ENCODE data around the gene SUN2. TPM values are rescaled to one million over a fixed set of nuclear protein-coding genes. Genes with fewer than 3 reads are reported as not detected.
"Not testable (repeated sequence)": the region's sequence is repeated elsewhere in the genome, so short reads cannot be mapped to it uniquely, and the experiment has no call there.

The SUN2 gene, protein sequence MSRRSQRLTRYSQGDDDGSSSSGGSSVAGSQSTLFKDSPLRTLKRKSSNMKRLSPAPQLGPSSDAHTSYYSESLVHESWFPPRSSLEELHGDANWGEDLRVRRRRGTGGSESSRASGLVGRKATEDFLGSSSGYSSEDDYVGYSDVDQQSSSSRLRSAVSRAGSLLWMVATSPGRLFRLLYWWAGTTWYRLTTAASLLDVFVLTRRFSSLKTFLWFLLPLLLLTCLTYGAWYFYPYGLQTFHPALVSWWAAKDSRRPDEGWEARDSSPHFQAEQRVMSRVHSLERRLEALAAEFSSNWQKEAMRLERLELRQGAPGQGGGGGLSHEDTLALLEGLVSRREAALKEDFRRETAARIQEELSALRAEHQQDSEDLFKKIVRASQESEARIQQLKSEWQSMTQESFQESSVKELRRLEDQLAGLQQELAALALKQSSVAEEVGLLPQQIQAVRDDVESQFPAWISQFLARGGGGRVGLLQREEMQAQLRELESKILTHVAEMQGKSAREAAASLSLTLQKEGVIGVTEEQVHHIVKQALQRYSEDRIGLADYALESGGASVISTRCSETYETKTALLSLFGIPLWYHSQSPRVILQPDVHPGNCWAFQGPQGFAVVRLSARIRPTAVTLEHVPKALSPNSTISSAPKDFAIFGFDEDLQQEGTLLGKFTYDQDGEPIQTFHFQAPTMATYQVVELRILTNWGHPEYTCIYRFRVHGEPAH
- total RNA-seq = 186 TPM

DNA sequence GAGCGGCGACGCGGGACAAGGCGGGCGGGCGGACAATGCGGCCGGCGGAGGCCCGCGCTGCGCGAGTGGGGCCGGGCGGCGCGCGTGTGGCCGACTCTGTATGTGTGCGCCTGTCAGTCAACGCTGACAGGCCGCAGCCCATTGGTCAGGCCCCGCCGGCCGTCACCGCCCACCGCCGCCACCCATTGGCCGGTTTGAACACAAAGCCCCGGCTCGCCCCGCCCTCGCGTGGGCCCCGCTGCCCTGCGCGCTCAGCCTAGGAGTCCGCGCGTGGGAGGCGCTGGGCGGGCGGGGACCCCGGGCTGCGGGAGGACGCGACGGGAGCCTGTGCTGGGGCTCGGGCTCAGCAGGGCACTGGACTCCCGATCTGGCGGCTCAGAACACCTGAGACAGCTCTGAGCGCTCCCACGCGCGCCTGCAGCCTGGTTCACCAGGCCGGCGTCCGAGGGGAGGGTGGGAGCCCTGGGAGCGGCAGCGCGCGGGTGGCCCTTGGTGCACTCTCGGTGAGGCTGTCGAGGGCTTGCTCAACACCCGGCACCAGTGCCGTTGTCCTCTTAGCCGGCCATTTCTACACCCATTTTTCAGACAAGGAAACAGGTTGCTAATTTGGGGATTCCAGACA is at the start of gene SUN2:
Gene SUN2, minus strand, starts transcription at position 88 of the 622 bp plus-strand sequence. CDS start 3,370 bp downstream, outside the sequence.
- DNase-seq (ENCODE audit: low spot score) = peak; percentile 95

DNA sequence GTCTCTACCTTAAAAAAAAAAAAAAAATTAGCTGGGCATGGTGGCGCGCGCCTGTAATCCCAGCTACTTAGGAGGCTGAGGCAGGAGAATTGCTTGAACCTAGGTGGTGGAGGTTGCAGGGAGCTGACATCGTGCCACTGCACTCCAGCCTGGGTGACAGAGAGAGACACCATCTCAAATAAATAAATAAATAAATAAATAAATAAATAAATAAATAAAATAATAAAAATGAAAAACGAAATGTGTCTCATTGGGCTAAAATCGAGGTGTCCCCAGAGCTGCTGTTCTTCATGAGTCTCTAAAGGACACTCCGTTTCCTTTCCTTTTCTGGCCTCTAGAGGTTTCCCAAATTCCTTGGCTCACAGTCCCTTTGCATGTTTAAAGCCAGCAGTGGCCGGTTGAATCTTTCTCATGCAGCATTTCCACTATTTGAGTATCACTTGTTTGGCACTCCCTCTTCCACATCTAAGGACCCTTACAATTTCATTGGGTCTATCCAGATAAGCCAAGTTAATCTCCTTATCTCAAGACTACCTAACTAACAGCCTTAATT is 49.3 kb upstream of the SUN2 start:
- DNase-seq (ENCODE audit: low spot score) = not testable (repeated sequence)

DNA sequence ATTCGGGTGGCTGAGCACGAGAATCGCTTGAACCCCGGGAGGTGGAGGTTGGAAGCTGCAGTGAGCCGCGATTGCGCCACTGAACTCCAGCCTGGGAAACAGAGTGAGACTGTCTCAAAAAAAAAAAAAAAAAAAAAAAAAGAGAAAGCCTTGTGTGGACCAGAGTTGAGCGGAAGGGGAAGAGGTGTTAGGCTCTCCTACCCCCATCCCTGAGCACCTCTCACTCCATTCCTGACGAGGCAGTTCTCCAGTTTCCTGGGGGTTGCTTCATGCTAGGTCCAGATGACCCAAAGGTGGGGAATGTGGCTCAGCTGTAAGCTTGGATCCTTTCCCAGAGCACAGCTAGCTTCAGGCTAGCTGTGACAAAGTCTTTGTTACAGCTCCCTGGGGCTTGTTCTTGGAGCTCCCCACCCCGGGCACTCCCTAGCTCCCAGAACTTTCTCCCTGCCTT is 46.9 kb upstream of the SUN2 start:
- DNase-seq (ENCODE audit: low spot score) = peak; percentile 82

DNA sequence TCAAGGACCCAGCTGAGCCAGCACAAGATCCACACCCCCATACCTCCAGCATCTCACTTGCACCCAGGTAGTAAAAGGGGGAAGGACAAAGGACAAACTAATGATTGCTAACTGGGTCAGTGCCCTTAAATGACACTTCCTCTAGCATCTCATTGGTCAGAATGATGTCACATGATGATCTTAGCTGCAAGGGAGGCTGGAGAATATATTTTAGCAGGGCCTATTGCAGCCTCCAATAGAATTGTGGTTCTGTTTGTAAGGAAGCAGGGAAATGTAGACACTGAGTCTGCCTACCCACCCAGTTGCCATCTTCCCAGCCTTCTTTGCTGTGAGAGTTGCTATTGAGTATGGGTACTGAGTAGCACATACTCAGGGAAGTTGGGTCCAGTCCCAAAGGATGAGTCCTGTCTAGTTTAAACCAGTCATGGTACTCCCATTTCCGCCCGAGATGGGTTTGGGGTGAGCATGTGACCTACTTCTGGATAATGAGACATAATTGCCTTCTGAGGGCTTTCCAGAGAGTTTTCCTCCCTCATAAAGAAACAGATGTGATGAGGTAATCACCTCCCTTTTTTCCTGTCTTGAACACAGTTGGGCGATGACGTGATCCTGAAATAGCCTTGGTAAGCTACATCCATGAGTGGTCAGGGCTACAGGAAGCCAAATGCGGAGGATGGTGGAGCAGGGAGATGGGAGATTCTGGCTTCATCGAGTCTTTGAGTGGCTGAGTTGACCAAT is 43.6 kb upstream of the SUN2 start:
- DNase-seq (ENCODE audit: low spot score) = no peak

DNA sequence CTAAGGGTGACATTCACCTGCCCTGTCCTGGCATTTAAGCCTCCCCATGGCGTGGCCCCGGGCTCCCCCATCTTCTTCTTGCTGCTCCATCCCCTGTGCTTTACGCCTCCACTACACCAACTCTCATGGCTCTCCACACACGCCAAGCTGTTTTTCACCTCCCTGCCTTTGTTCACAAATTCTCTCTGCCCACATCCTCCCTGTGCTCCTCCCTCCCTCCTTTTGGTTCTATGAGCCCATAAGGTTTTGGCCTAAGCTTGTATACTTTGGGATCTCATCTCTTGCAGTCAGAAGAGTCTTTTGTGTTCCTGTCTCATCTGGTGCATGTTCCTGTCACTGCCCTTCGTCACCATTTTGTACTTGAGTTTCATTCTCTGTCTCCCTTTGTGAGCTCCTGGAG is 42.7 kb upstream of the SUN2 start:
- no peak for DNase-seq (ENCODE audit: low spot score)

DNA sequence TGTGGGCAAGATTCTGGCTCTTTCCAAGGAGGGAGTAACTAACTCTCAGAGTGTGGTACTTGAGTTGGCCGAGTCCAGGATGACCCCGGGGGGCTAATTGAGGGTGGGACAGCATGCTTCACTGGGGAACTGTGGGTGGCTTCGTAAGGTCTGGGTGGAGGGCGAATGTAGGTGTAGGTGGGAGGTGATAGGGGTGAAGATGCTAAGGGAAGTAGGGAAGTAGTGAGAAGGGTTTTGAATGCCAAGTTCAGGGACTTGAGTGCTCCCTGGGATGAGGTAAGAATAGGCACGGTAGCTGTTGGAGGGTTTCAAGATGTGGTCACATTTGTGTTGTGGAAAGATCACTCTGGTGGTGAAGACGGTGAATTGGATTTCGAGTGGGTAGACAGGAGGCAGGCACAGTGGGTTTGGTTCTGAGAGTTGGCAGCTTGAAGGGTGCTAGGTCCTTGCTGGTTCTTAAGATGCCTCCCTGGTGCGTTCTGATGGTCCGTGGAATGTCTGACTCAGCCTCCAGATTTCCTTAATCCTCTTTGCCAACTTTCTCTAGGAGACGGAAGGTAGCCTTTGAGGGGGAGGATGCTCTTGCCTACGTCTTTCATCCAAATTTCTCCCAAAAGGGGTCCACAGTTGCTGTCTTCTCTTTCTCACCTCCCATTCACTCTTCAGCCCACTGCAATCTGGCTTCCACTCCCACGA is 40.6 kb upstream of the SUN2 start:
- no peak for DNase-seq (ENCODE audit: low spot score)

DNA sequence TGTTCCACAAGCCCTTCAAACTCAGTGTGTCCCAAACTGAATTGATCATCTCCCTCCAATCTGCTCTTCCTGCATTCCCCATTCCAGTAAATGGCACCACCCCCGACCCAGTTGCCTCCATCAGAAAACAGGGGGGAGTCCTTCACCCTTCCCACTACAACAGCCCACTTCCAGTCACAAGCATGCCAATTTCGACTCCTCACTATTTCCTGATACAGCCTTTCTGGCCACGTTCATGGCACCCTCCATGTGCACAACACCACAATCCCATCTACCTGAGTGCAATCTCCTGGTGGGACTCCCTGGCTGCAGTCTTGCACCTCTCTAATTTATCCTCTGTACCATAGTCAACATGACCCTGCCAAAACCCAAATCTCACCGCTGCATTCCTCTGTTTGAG is 39.8 kb upstream of the SUN2 start:
- DNase-seq (ENCODE audit: low spot score) = no peak

DNA sequence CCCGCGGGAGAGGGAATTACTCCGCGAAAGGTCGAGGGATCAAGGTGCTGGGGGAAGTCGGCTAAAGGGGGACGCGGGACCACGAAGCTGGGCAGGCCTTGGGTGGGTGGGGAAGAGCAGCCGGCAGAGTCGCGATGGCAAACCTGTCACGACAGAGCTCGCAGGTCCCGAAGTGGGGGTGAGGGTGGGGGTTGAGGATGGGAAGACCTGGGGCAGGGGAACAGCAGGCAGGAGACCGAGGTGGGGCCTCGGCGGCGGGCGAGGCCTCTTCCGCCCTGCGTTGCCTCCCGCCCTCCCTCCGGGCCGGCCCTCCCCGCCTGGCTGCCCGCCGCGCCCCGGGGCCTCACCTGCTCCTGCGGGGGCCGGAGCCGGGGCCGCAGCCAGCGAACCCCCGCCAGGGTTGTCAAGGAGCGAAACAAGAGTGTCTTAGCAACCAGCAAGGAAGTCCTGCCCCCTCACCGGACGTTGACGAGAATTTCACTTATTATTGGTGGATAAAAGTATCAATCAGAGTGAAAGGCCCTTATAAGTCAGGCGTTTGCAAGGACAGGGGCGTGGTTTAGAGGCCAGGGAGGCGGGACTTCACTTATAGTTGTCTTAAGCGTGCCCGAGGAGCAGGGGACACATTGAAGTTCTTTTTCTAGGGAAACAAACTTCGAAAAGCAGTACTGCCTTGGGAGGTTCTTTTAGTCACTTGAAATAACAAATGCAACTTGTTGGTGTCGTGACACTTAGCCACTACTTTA is 38.1 kb upstream of the SUN2 start, which contains the start of gene DNAL4:
Gene DNAL4, minus strand, starts transcription at position 423 of the 746 bp plus-strand sequence. CDS start 11,412 bp downstream, outside the sequence.
- DNase-seq (ENCODE audit: low spot score) = peak; percentile 97

DNA sequence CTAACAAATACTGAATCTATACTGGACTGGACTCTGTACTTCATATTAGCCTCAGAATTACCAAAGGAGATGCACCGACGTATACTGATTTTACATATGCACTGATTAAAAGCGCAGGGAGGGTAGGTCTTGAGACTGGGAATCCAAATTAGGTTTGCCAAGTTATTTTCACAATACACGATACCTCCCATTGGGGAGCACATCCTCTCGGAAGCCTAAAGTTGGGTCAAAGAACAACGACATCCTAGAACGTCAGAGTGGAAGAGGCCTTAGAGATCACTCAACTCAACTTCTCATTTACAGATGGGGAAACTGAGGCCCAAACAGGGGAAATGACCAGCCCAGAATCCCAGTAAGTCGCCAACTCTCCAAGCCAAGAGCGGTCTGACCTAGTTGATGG is 37.5 kb upstream of the SUN2 start:
- DNase-seq (ENCODE audit: low spot score) = no peak

DNA sequence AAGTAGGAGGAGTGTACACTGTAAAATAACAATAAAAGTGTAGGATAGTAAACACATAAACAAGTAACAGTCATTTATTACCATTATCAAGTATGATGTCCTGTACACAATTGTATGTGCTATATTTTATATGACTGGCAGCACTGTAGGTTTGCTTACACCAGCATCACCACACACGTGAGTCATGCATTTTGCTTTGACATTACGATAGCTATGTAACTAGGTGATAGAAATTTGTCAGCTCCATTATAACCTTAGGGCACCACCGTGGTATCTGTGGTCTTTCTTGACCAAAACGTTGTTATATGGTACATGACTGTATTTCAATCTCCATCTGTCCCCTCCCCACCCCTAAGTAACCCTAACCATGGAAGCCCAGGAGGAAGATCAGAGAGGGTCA is 37.0 kb upstream of the SUN2 start:
- DNase-seq (ENCODE audit: low spot score) = no peak

DNA sequence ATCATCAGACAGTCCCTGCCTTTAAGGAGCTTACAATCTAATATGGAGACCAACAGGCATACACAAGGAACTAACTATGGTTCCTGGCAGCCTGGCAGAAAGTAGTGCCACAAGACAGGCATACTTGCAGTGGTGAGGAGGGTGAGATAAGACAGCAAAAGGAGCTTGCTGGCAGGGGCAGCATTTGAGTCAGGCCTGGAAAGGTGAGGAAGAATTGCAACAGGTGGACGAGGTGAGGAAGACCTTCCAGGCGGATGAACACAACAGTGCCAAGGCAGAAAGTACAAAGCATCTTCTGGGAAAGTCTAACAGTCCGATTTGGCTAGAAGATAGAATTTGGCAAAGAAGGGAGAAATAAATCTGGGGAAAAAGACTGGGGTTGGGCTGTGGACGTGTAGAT is 33.8 kb upstream of the SUN2 start:
- no peak for DNase-seq (ENCODE audit: low spot score)

DNA sequence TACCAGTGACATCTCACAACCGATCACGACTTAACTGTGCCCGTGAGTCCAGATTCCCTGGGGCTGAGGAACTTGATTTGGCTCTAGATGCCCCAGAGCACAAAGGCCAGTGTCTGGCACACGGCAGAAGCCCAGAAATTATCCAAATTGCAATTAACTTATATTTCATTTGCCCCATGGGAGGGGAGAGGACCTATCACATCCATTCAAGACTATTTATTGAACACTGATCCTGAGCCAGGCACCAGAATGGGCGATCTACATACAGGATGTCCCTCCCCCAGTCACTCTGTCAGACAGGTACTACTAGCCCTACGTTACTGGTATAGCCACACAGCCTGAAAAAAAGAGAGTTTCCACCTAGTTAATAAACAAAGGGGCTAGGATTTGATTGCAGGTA is 33.0 kb upstream of the SUN2 start:
- no peak for DNase-seq (ENCODE audit: low spot score)

DNA sequence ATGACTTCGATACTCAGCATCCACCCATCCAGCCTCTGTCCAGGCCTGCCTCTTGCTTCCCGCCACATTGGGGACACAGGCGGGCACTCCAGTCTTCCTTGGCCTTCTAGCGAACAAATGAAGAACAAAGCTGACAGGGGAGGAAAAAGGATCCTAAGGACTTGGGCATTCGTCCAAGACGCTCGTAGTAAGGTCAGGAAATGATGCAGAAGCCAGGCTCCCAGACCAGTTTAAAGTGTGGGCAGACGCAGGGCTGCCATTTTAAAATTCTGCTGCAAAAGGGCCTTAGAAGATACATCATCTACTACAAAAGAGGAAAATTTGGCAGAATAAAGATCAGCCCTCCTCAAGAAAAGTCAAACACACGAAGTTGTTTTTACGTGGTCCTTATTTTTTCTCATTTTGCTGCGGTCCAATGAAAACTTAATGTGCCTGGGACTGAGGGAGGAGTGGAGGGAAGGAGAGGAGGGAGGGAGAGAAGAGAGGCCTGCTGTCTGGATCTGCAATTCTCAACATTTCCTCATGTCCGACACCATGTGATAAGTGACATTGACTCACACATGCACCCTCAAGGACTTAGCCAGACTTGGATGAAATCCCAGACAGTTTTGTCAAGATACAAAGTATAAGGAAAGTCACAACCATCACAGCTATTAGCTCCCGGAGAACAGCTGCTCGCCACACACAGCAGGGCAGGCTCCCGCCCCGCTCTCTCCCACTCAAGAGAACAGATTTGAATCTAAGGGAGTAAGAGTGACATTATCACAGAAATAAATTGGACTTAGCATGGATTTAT is 32.4 kb upstream of the SUN2 start:
- DNase-seq (ENCODE audit: low spot score) = no peak

DNA sequence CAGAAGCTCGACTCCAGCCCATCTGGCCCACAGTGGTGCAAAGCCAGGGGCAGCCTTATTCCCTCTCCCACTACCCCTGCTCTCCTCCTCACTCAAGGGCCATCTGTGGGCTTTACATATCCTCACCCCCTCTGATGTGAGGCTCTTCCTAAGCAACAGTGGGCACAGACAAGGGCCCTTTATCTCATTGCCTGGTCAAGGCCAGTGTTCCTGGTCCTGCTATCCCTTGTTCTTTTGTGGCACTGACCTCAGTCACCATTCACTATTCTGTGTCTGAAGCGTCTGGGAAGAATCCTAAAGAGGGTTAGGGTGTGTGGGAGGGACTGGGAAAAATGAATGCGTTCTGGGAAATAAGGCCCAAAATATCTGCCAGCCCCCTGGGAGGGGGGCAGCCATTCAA is 30.8 kb upstream of the SUN2 start:
- no peak for DNase-seq (ENCODE audit: low spot score)

DNA sequence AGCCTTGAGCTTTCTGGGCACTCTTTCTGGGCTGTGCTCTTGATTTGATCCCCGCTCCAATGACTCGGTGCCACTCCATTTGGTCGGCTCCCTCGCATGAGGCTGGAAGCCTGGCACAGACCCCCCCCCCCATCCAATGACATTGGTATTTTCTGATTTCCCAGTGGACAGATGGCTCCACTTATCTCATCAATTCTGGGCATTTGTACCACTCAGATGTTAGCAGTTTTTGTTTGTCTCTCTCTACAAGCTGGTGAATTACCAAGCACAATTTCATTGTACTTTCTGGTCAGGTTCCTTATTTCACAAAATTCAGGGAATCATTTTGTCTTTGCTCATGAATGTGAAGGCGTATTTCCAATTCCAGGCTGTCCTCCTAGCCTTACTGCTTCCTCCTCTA is 29.1 kb upstream of the SUN2 start:
- DNase-seq (ENCODE audit: low spot score) = no peak

DNA sequence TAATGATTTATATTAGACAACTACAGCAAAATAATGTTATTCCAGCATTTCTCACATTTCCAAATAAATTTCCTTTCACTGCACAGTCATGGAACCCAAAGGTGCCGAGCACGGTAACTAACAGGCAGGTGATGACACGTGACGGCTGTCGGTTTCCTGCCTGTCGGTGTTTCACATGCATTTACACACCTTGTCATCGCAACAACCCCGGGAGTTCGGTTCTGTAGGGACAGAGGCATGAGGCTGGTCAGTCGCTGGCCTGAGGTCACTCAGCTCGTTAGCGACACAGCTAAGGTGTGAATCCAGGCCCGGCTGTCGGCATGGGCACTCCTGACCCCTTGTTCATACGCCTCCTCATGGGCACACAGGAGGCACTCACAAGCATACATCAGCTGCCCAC is 28.2 kb upstream of the SUN2 start:
- no peak for DNase-seq (ENCODE audit: low spot score)

DNA sequence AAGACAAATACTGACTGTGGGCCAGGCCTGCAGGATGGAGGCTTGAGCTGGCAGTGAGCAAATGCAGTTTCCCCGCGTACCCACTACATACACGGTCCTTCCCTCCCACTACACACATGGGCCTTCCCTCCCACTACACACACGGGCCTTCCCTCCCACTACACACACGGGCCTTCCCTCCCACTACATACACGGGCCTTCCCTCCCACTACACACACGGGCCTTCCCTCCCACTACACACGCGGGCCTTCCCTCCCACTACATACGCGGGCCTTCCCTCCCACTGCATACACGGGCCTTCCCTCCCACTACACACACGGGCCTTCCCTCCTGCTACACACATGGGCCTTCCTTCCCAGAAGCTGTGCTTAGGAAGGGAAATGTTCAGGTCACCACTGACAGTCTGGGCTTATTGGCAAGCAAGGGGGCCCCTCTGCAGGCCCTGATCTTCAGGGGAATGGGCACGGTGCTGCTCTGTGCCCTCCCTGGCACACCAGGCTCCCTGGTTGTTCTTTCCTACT is 27.4 kb upstream of the SUN2 start:
- no peak for DNase-seq (ENCODE audit: low spot score)

DNA sequence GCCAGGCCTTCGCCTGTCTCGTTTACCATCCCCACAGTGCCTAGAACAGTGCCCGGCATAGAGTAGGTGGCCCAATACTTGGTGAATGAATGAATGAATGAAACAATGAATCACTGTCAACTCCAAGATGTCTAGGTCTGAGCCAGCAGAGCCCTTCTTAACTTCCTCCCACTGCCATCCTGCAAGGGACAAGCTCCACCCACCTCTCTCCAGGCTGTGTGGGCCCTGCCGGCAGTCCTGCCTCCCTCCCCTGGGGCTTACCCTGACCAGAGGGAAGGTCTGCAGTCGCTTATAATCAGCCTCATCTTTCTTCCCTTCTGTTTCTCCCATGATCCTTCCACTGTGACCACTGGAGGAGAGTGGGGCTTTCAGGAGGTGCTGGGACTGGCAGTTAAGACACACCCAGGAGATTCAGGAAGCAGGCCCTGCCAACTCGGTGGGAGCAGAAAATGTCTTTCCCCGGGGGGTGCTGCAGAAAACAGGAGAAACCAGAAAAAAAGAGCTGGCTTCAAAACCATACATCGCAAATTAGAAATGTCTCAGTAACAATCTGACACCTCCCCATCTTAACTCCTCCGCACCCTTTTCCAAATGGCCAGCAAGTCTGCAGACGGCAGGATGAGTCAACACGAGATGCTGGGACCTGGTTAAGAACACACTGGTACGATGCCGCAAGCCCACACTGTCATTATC is 26.8 kb upstream of the SUN2 start:
- no peak for DNase-seq (ENCODE audit: low spot score)

DNA sequence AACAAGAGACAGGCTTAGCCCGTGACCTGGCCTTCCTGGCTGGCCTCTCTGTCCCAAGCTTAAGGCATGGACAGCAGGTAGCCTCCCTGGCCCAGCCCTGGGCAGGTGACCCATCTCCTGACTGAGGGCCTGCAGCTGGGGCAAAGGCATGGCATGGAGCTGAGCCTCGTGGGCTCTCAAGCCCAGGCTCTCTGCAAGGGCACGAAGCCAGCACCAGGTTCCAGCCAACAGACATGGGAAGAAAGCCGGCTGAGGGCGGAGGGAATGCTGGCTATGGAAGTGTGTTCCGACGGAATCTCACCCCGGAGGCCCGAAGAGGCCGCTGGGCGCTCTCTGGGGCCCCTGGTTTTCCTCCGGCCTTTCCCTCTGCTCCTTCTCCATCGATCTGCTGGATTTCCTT is 25.2 kb upstream of the SUN2 start:
- DNase-seq (ENCODE audit: low spot score) = no peak
